Measurements from ENCODE around the gene ZBTB22. TPM values are rescaled to one million over a fixed set of nuclear protein-coding genes. Genes with fewer than 3 reads are reported as not detected.

The ZBTB22 gene
- total RNA-seq, 1 donor = 12.6 TPM

- Histone ChIP-seq H3K27me3 (ENCODE audit: insufficient read depth, low read length) (no peaks in the 10 kb centered on the region), H3K4me3 (ENCODE audit: low read length) (peak overlapping the region; percentile 55), H3K9me3 (ENCODE audit: low read depth, low read length) (no peaks in the 10 kb centered on the region), H3K4me1 (ENCODE audit: insufficient read depth, low read length) (peaks cover 35% of the 10 kb centered on the region)
Observed at GRCh38 chr6:33297956-33298772, 19.4 kb downstream of the ZBTB22 start.

GRCh38 chr6:33297406-33297955 is 20.1 kb downstream of the ZBTB22 start:
- Histone ChIP-seq H3K4me1 (ENCODE audit: insufficient read depth, low read length) (peaks cover 35% of the 10 kb centered on the region), H3K9me3 (ENCODE audit: low read depth, low read length) (no peaks in the 10 kb centered on the region), H3K27me3 (ENCODE audit: insufficient read depth, low read length) (no peaks in the 10 kb centered on the region), H3K4me3 (ENCODE audit: low read length) (peak overlapping the region; percentile 44)

- H3K4me1 ChIP-seq (ENCODE audit: insufficient read depth, low read length) = peaks cover 35% of the 10 kb centered on the region
- H3K4me3 ChIP-seq (ENCODE audit: low read length) = peak overlapping the region; percentile 44
- no peaks in the 10 kb centered on the region for H3K9me3 ChIP-seq (ENCODE audit: low read depth, low read length)
- no peaks in the 10 kb centered on the region for H3K27me3 ChIP-seq (ENCODE audit: insufficient read depth, low read length)
Observed at GRCh38 chr6:33296797-33297405, 20.6 kb downstream of the ZBTB22 start.

GRCh38 chr6:33295621-33296369 is 21.7 kb downstream of the ZBTB22 start:
- Histone ChIP-seq H3K27me3 (ENCODE audit: insufficient read depth, low read length) (no peaks in the 10 kb centered on the region), H3K4me1 (ENCODE audit: insufficient read depth, low read length) (peaks cover 24% of the 10 kb centered on the region), H3K4me3 (ENCODE audit: low read length) (no peak overlapping the region), H3K9me3 (ENCODE audit: low read depth, low read length) (no peaks in the 10 kb centered on the region)

GRCh38 chr6:33294086-33294823 is 23.3 kb downstream of the ZBTB22 start:
- no peaks in the 10 kb centered on the region for H3K27me3 ChIP-seq (ENCODE audit: insufficient read depth, low read length)
- H3K9me3 ChIP-seq (ENCODE audit: low read depth, low read length) = no peaks in the 10 kb centered on the region
- peaks cover 24% of the 10 kb centered on the region for H3K4me1 ChIP-seq (ENCODE audit: insufficient read depth, low read length)
- no peak overlapping the region for H3K4me3 ChIP-seq (ENCODE audit: low read length)

GRCh38 chr6:33292996-33293682 is 24.4 kb downstream of the ZBTB22 start:
- Histone ChIP-seq H3K9me3 (ENCODE audit: low read depth, low read length) (no peaks in the 10 kb centered on the region), H3K4me1 (ENCODE audit: insufficient read depth, low read length) (peaks cover 29% of the 10 kb centered on the region), H3K4me3 (ENCODE audit: low read length) (no peak overlapping the region), H3K27me3 (ENCODE audit: insufficient read depth, low read length) (no peaks in the 10 kb centered on the region)

GRCh38 chr6:33290459-33290858 is 27.1 kb downstream of the ZBTB22 start:
- peaks cover 28% of the 10 kb centered on the region for H3K4me1 ChIP-seq (ENCODE audit: insufficient read depth, low read length)
- H3K27me3 ChIP-seq (ENCODE audit: insufficient read depth, low read length) = no peaks in the 10 kb centered on the region
- no peak overlapping the region for H3K4me3 ChIP-seq (ENCODE audit: low read length)
- no peaks in the 10 kb centered on the region for H3K9me3 ChIP-seq (ENCODE audit: low read depth, low read length)

GRCh38 chr6:33289784-33290315 is 27.7 kb downstream of the ZBTB22 start:
- H3K4me1 ChIP-seq (ENCODE audit: insufficient read depth, low read length) = peaks cover 28% of the 10 kb centered on the region
- H3K27me3 ChIP-seq (ENCODE audit: insufficient read depth, low read length) = no peaks in the 10 kb centered on the region
- H3K9me3 ChIP-seq (ENCODE audit: low read depth, low read length) = no peaks in the 10 kb centered on the region
- peak overlapping the region; percentile 77 for H3K4me3 ChIP-seq (ENCODE audit: low read length)

- Histone ChIP-seq H3K27me3 (ENCODE audit: insufficient read depth, low read length) (no peaks in the 10 kb centered on the region), H3K9me3 (ENCODE audit: low read depth, low read length) (no peaks in the 10 kb centered on the region), H3K4me3 (ENCODE audit: low read length) (peak within 1 kb of the TSS; percentile 77), H3K4me1 (ENCODE audit: insufficient read depth, low read length) (peaks cover 28% of the 10 kb centered on the region)
Observed at GRCh38 chr6:33288921-33289783, 28.4 kb downstream of the ZBTB22 start, which contains the start of the genes PFDN6 and WDR46. Gene PFDN6 (plus strand): TSS chr6:33289601. CDS start chr6:33289857, 256 bp downstream. Gene WDR46 (minus strand): TSS chr6:33289239. CDS start chr6:33289170, 69 bp downstream.

- H3K4me3 ChIP-seq (ENCODE audit: low read length) = peak overlapping the region; percentile 77
- H3K4me1 ChIP-seq (ENCODE audit: insufficient read depth, low read length) = peaks cover 28% of the 10 kb centered on the region
- H3K27me3 ChIP-seq (ENCODE audit: insufficient read depth, low read length) = no peaks in the 10 kb centered on the region
- no peaks in the 10 kb centered on the region for H3K9me3 ChIP-seq (ENCODE audit: low read depth, low read length)
Observed at GRCh38 chr6:33288141-33288920, 29.2 kb downstream of the ZBTB22 start.

- Histone ChIP-seq H3K4me3 (ENCODE audit: low read length) (no peak overlapping the region), H3K4me1 (ENCODE audit: insufficient read depth, low read length) (peaks cover 28% of the 10 kb centered on the region), H3K27me3 (ENCODE audit: insufficient read depth, low read length) (no peaks in the 10 kb centered on the region), H3K9me3 (ENCODE audit: low read depth, low read length) (no peaks in the 10 kb centered on the region)
Observed at GRCh38 chr6:33286946-33287914, 30.3 kb downstream of the ZBTB22 start.
